GM12873 (cell line): ENCODE measurements around the gene NECTIN1.

Source experiments
- TF ChIP-seq, protein P1 (sequence below): IDR thresholded peaks from 2 replicates; pipeline ENCODE4 v1.5.1; 2012; ENCODE audit warnings: low read depth, mild to moderate bottlenecking, moderate library complexity, low read length, control low read depth; ENCODE audit not compliant: insufficient read depth; ENCODE audit errors: missing control alignments

NECTIN1 gene

DNA sequence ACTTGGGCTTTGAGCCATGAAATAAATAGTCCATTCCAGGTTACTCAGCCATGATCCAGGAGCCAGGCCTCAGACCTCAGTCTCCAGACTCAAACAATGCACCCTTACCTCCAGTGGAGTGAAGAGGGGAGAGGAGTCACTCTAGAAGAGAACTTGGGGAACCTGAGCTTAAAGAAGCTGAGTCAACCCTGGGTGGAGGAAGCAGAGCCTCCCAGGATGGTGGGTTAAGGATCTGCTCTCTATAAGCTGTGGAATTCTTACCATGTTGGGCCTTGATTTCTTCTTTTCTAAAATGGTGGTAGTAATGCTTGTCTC lies 113.2 kb downstream of the NECTIN1 start:
- TF ChIP-seq, protein P1, sequence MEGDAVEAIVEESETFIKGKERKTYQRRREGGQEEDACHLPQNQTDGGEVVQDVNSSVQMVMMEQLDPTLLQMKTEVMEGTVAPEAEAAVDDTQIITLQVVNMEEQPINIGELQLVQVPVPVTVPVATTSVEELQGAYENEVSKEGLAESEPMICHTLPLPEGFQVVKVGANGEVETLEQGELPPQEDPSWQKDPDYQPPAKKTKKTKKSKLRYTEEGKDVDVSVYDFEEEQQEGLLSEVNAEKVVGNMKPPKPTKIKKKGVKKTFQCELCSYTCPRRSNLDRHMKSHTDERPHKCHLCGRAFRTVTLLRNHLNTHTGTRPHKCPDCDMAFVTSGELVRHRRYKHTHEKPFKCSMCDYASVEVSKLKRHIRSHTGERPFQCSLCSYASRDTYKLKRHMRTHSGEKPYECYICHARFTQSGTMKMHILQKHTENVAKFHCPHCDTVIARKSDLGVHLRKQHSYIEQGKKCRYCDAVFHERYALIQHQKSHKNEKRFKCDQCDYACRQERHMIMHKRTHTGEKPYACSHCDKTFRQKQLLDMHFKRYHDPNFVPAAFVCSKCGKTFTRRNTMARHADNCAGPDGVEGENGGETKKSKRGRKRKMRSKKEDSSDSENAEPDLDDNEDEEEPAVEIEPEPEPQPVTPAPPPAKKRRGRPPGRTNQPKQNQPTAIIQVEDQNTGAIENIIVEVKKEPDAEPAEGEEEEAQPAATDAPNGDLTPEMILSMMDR = no peak

DNA sequence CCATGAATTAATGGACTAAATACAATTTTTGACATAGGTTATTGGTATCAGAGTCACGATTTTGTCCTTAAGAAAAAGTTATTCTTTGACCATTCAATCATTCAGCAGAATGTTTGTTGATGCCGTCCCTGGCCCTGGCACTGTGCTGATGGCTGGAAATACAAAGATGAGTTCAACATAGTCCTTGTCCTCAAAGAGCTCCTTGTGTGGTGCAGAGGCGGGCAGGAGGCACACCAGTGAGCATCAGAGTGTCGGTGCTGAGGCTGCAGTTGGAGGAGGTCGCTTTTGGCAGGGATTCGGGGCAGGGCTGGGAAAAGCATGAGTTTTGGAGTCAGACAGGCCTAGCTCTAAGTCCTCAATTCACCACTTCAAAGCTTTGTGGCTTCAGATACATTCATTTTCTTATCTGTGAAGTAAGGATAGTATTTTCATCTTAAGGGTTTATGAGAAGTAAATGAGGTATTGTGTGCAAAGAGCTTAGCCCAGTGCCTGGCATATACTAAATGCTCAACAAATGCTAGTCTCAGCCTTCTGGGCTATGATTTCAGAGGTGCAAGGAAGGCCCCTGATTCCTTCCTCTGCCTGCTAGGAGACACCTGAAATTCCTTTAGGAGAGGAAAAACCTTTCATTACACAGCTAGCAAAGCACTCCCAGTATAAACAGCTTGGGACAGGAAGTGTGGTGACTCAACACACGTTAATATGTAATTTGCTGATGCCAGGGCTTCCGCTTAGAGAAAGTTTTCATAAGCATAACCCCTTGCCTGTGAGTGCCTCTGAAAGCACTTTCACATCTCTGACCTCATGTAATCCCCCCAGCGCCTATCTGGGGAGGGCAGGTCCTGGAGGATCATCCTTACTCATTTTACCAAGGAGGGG lies 113.8 kb downstream of the NECTIN1 start:
- TF ChIP-seq, protein P1 = no peak

DNA sequence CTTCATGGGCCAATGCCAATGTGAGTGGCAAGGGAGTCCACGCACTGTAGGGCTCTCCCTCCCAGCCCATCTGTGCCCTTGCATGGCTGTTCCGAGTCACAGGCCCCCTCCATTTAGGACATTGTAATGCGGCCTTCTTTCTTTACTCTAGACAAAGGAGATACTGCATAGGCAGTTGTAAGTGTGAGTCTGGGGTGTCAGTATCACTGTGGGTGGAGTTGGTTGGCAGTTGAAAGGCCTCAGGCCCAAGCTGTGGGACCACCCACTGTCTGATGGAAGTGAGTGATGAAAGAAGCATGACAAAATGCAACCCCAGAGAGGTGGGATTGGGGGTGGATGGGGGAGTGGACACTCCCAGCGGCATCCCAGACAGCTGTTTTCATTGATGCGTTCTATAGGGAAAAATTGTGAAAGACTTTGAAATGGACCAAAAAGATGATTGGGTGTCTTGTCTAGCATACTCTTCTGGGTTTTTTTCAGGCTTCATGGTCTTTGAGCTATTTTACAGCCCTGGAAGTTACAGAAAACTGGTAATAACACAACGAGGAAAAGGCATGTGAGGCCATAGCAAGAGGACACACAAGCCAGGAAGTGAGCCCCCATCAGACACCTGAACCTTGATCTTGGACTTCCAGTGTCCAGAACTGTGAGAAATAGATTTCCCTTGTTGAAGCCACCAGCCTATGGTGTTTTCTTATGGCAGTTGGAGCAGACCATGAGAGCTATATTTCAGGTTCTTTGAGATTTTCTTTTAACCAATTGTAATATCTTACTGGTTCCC lies 114.6 kb downstream of the NECTIN1 start:
- TF ChIP-seq, protein P1 = no peak

DNA sequence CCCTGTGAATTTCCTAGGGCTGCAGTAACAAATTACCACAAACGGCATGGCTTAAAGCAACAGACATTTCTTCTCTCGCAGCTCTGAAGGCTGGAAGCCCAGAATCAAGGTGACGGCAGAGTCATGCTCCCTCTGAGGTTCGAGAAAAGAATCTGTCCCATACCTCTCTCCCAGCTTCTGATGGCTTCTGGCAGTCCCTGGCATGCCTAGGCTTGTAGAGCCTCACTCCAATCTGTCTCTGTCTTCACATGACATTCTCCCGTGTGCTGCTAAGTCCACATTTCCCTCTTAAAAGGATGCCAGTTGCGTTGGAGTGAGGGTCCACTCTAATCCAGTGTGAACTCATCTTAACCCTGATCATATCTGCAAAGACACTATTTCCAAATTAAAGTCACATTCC lies 116.2 kb downstream of the NECTIN1 start:
- TF ChIP-seq, protein P1 = no peak

DNA sequence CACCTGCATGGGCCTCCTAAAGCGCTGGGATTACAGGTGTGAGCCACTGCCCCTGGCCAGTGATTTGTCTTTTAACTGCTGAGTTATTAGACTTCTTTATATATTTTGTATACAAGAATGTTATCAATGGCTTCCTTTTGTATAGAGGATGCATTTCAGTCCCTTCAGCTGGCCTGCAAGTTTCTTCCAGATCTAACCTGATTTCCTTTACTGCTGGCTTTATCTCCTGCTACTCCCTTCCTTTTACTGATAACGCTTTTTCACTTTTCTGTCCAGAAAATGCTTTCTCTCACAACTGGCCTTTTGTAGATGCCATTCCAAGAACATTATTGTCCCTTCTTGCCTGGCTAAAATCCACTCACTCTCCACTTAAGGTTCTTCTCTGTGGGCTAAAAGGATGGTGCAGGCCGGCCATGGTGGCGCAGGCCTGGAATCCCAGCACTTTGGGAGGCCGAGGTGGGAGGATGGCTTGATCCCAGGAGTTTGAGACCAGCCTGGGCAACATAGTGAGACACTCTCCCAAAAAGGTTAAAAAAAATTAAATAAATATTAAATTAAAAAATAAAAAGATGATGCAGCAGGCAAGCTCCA lies 118.1 kb downstream of the NECTIN1 start:
- TF ChIP-seq, protein P1 = no peak

DNA sequence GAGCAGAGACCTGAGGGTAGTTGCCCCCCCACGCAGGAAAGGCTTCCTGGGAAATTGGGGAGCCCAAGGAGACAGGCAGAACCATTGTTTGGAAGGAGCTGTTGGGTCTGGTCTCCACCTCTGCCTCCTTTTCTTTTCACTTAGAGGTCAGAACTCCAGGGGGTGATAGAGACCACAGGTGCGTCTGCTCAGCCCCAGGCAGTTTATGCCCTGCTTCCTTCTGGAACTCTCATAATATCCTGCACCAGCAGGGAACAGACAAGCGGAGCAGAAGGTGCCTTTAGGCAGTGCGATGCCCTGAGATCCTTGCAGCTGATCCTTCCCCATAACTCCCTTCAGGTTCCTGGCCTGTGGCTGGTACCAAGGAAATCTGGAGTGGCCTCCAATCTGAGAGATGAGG lies 120.2 kb downstream of the NECTIN1 start:
- TF ChIP-seq, protein P1 = no peak

DNA sequence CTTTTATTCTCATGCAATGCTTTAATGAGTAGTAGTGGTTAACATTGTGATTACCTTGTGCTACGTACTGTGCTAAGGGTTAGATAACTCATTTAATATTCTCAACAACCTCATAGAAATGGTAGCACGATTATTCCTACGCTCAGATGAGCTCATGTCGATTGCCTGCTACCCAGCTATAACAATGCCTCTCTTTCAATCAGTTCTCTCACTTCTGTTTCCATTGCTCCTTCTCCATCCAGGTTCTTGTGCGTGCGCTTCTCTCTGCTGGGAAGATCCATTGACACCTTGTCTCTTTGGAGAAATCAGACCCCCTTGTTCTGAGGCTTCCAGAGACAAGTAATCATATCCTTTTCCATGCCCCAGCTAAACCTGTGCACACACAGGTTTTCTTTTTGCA lies 120.8 kb downstream of the NECTIN1 start:
- TF ChIP-seq, protein P1 = no peak
